Kidney (tissue), 14 donors: ENCODE results near the gene SLC46A3. TPM values are rescaled to one million over a fixed set of nuclear protein-coding genes. Genes with fewer than 3 reads are reported as not detected.

ENCODE experiments used
- DNase-seq, 5 donors: peaks; one replicate each; pipeline ENCODE4 v3.0.0-alpha.2; 2013 to 2020
- FAIRE-seq: peaks from 2 replicates; lab custom pipeline; 2012; peaks lifted over from hg19 to GRCh38; lab: Jason Lieb, UNC
- H3K27ac ChIP-seq, 2 donors: one replicate each; pipeline ENCODE4 v1.7.0; 2013; ENCODE audit warnings: low read depth in 2 of 2, low read length in 2 of 2, inconsistent platforms in 1 of 2
- H3K27me3 ChIP-seq: one replicate; pipeline ENCODE4 v1.7.1; 2013; ENCODE audit warnings: low read length, inconsistent platforms; ENCODE audit not compliant: control insufficient read depth, insufficient read depth
- H3K36me3 ChIP-seq, 3 donors: one replicate each; pipeline versions ENCODE4 v1.7.0 to v1.7.1; 2013; ENCODE audit warnings: low read length in 3 of 3, control low read depth in 1 of 3, inconsistent platforms in 1 of 3; ENCODE audit not compliant: insufficient read depth in 3 of 3, control insufficient read depth in 2 of 3
- H3K4me1 ChIP-seq, 3 donors: one replicate each; pipeline versions ENCODE4 v1.7.0 to v1.7.1; 2013; ENCODE audit warnings: low read length in 3 of 3, inconsistent platforms in 1 of 3, low read depth in 1 of 3; ENCODE audit not compliant: control insufficient read depth in 2 of 3, insufficient read depth in 2 of 3
- H3K4me3 ChIP-seq, 3 donors: one replicate each; pipeline versions ENCODE4 v1.7.0 to v1.8.1; 2013; ENCODE audit warnings: low read length in 3 of 3, control low read depth in 1 of 3, inconsistent platforms in 1 of 3
- H3K9ac ChIP-seq, 3 donors: one replicate each; pipeline versions ENCODE4 v1.7.0 to v1.7.1; 2013; ENCODE audit warnings: low read length in 3 of 3, control low read depth in 1 of 3, inconsistent platforms in 1 of 3
- H3K9me3 ChIP-seq, 3 donors: one replicate each; pipeline versions ENCODE4 v1.7.0 to v1.7.1; 2013; ENCODE audit warnings: low read length in 3 of 3, control low read depth in 1 of 3, inconsistent platforms in 1 of 3; ENCODE audit not compliant: control insufficient read depth in 2 of 3, insufficient read depth in 1 of 3
- intact Hi-C: fragments of 100-400 bp; cut with DNase I; formaldehyde crosslinking; loops from one replicate; pipeline ENCODE4 v1.11.1; 2022
- polyA plus RNA-seq: library from polyadenylated mRNA; stranded (reverse); fragments of 350-450 nt; fragmentation: Illumina TruSeq; extraction: RNeasy Lipid Tissue Mini Kit (QIAGEN cat#74804); gene quantifications from one replicate; pipeline ENCODE4 v1.2.3, GENCODE V29; 2014; ENCODE audit warnings: low read depth, low replicate concordance; ENCODE audit not compliant: insufficient read depth
- total RNA-seq: library from RNA; stranded (reverse); fragmentation: NEBNext Ultra II Directional; extraction: Animal tissue kit (Norgen Biotek cat#: 25700); gene quantifications from one replicate; pipeline ENCODE4 v1.2.1, GENCODE V29; 2021
- TF ChIP-seq, protein P1 (sequence below): IDR thresholded peaks from 3 replicates; pipeline ENCODE4 v1.5.1; 2012; ENCODE audit warnings: mild to moderate bottlenecking, moderate library complexity, borderline replicate concordance; ENCODE audit not compliant: insufficient read depth; ENCODE audit errors: extremely low read depth
- donor health status: control.
- donor health status: control.
- donor health status: control.
- donor health status: control.
- donor health status: control.
- donor health status: DM: yes; HTN: yes; CAD: no.
- donor health status: Normal renal cell carcinoma (clear cell type).

Gene SLC46A3
- total and polyA plus RNA-seq, 2 donors from 2014 or later: 16.7 to 30.0 TPM

DNA sequence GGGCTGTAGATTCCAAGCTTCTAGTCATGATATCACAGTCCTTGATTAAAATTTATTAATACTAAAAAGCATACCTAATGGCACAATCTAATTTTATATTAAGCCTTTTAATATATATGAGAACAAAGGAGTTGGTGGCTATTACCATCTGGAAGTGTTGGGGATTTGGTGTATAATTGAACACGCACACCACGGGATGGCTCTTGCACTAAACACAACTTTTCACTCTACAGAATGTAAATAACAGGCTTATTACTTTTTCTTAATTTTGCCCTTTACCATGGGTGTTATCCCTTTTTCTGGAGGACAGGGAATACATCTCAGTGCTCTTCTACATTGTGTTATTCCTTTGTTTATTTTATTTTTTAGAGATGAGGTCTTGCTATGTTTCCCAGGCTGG lies 38.2 kb downstream of the SLC46A3 start:
- Histone ChIP-seq H3K9me3 (no peaks in the 10 kb centered on the region), H3K36me3 (peaks cover 0 to 12% (median 7%) of the 10 kb centered on the region in 3 donors), H3K27me3 (no peaks in the 10 kb centered on the region), H3K27ac (no peak overlapping the region), H3K4me3 (no peak overlapping the region), H3K4me1 (no peaks in the 10 kb centered on the region), H3K9ac (no peak overlapping the region)
- FAIRE-seq (no peak), DNase-seq (no peak)
- TF ChIP-seq, protein P1, sequence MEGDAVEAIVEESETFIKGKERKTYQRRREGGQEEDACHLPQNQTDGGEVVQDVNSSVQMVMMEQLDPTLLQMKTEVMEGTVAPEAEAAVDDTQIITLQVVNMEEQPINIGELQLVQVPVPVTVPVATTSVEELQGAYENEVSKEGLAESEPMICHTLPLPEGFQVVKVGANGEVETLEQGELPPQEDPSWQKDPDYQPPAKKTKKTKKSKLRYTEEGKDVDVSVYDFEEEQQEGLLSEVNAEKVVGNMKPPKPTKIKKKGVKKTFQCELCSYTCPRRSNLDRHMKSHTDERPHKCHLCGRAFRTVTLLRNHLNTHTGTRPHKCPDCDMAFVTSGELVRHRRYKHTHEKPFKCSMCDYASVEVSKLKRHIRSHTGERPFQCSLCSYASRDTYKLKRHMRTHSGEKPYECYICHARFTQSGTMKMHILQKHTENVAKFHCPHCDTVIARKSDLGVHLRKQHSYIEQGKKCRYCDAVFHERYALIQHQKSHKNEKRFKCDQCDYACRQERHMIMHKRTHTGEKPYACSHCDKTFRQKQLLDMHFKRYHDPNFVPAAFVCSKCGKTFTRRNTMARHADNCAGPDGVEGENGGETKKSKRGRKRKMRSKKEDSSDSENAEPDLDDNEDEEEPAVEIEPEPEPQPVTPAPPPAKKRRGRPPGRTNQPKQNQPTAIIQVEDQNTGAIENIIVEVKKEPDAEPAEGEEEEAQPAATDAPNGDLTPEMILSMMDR: no peak
- intact Hi-C loops: no loop called here

DNA sequence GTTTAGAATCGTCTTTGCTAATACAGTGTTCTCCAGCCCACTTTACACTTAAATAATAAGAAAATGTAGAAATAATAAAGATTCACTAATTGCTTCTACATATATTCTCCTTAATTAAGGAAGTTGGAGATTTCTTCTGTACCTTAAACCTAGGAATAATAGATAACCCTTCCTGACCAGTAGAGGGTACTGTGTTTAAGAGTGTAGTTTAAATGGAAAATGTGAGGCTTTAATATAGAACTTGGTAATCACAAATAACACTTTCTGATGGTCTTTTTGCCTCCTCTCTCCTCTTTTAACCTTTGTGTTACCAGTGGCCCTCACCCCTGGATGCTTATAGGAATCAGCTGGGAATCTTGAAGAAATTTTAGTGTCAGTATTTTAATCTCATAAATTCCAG lies 39.1 kb downstream of the SLC46A3 start:
- TF ChIP-seq, protein P1: peak; percentile 1
- DNase-seq (no peak), FAIRE-seq (peak; percentile 44)
- intact Hi-C loops: no loop called here
- Histone ChIP-seq H3K4me1 (no peaks in the 10 kb centered on the region), H3K9ac (no peak overlapping the region), H3K36me3 (peaks cover 0 to 12% (median 7%) of the 10 kb centered on the region in 3 donors), H3K9me3 (no peaks in the 10 kb centered on the region), H3K27ac (no peak overlapping the region), H3K27me3 (no peaks in the 10 kb centered on the region), H3K4me3 (no peak overlapping the region)

DNA sequence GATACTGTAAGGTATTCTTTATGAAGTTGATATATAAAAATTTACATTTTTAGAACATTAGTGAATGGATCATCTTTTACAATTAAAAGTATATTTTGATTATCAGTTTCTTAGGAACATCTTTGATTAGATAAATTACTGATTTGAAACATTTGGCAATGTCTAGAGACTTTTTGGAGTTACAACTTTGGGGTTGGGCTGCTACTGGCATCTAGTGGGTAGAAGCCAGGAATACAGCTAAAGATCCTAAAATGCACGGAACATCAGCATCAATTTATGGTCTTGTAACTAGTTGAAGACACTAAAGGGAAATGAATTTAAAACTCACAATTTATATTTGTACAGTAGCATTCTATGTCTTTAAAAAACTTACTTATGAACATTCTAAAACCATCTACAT lies 40.0 kb downstream of the SLC46A3 start:
- no peak for FAIRE-seq
- Histone ChIP-seq H3K4me3 (no peak overlapping the region), H3K36me3 (peaks cover 0 to 19% (median 16%) of the 10 kb centered on the region in 3 donors), H3K27me3 (no peaks in the 10 kb centered on the region), H3K4me1 (no peaks in the 10 kb centered on the region), H3K9ac (no peak overlapping the region), H3K27ac (no peak overlapping the region), H3K9me3 (no peaks in the 10 kb centered on the region)
- DNase-seq: no peak
- intact Hi-C loops: no loop called here
- TF ChIP-seq, protein P1: no peak
